GM12872 (cell line): ENCODE measurements around the gene AGPAT4.

Experiments
- TF ChIP-seq, protein P1 (sequence below): IDR thresholded peaks from 3 replicates; pipeline ENCODE4 v1.5.1; 2011; ENCODE audit warnings: low read depth, mild to moderate bottlenecking, low read length, moderate library complexity; ENCODE audit not compliant: insufficient read depth

AGPAT4 gene

GRCh38 chr6:161292145-161292544 lies 18.3 kb upstream of the AGPAT4 start:
- TF ChIP-seq, protein P1, sequence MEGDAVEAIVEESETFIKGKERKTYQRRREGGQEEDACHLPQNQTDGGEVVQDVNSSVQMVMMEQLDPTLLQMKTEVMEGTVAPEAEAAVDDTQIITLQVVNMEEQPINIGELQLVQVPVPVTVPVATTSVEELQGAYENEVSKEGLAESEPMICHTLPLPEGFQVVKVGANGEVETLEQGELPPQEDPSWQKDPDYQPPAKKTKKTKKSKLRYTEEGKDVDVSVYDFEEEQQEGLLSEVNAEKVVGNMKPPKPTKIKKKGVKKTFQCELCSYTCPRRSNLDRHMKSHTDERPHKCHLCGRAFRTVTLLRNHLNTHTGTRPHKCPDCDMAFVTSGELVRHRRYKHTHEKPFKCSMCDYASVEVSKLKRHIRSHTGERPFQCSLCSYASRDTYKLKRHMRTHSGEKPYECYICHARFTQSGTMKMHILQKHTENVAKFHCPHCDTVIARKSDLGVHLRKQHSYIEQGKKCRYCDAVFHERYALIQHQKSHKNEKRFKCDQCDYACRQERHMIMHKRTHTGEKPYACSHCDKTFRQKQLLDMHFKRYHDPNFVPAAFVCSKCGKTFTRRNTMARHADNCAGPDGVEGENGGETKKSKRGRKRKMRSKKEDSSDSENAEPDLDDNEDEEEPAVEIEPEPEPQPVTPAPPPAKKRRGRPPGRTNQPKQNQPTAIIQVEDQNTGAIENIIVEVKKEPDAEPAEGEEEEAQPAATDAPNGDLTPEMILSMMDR = no peak

DNA sequence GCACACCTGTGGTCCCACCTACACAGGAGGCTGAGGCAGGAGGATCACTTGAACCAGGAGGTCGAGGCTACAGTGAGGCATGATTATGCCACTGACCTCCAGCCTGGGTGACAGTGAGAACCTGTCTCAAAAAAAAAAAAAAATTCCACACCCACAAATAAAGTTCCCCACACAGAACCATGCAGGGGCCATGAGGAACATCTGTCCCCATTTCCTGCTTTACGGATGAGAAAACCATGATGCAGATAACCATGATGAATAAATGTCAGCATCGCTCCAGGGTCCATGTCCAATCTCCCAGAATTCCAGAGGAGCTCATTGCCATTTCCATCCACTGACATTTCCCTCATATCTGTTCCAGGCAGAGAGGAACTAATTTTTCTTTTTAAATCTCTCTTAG lies 16.9 kb upstream of the AGPAT4 start:
- TF ChIP-seq, protein P1 = no peak

DNA sequence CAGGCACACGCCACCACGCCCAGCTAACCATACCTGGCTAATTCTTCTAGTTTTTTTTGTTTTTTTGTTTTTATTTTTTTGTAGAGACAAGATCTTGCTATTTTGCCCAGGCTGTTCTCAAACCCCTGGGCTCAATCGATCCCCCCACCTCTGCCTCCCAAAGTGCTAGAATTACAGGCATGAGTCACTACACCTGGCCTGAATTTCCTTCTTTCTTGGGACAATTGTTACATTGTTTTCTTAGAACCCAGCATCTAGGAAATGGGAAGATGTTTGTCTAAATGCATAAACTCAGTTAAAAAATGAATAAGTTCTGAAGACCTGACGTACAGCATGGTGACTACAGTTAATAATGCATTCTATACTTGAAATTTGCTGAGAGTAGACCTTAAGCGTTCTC lies 10.8 kb upstream of the AGPAT4 start:
- TF ChIP-seq, protein P1 = no peak

- TF ChIP-seq, protein P1 = no peak
Observed at GRCh38 chr6:161281092-161281491, 7.2 kb upstream of the AGPAT4 start.

- TF ChIP-seq, protein P1 = no peak
Observed at GRCh38 chr6:161279677-161280415, 6.0 kb upstream of the AGPAT4 start.

- TF ChIP-seq, protein P1 = no peak
Observed at GRCh38 chr6:161276605-161277155, 2.8 kb upstream of the AGPAT4 start.

DNA sequence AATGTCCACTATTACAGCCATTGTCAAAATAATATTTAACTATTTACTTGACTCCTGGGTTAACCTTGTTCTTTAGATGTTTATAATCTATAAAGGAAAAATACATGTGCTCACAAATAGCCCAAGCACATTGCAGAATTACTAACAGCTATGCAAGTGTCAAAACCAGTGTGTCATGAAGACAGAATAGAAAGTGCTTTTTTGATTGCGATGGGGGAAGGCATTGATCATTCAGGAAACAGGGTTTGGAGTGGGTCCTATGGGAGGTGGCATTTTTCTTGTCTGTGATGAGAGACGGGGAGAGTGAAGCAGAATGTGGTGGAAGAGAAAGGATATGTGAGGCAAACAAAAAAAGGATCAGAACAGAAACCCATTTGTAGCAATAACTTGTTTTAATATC lies 1.0 kb upstream of the AGPAT4 start:
- TF ChIP-seq, protein P1 = no peak
